Mucosa of gallbladder (tissue), 1 donor: ENCODE measurements around the gene GSTA5. TPM values are rescaled to one million over a fixed set of nuclear protein-coding genes. Genes with fewer than 3 reads are reported as not detected.
A peak's percentile ranks its signal among the peaks of the same experiment; 100 is the strongest.
"Not testable (repeated sequence)": the region's sequence is repeated elsewhere in the genome, so short reads cannot be mapped to it uniquely, and the experiment has no call there.

Experiments used
- DNase-seq: peaks from one replicate; pipeline ENCODE4 v3.0.0-alpha.2; 2020; ENCODE audit warnings: low spot score
- total RNA-seq: library from RNA; stranded (reverse); gene quantifications from one replicate; pipeline ENCODE4 v1.2.1, GENCODE V29; 2021
- donor health status: DM: no; HTN: no; CAD: no.

GSTA5 gene
- total RNA-seq, 1 donor from 2014 or later, result not detected

GRCh38 chr6:52834481-52834880 lies 6.1 kb downstream of the GSTA5 start:
- DNase-seq, result no peak

DNA sequence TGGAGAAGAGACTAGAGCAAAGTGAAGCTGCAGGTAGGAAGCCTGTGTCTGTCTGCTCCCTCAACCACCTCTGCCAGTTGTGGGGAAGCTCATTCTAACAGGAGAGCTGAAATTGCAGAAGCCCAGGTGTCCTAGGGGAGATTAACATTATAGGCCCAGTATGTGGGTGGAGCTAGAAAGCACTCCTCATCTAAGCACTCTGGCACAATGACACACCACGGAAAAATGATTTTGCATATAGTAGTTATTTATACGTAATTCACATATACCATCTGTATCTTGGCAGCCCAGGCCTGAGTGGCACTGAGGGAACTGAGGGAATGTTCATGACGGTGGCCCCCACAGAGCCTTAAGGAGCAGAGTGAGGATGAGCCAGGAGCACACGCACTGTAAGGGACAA lies 9.7 kb downstream of the GSTA5 start:
- DNase-seq, result not testable (repeated sequence)

DNA sequence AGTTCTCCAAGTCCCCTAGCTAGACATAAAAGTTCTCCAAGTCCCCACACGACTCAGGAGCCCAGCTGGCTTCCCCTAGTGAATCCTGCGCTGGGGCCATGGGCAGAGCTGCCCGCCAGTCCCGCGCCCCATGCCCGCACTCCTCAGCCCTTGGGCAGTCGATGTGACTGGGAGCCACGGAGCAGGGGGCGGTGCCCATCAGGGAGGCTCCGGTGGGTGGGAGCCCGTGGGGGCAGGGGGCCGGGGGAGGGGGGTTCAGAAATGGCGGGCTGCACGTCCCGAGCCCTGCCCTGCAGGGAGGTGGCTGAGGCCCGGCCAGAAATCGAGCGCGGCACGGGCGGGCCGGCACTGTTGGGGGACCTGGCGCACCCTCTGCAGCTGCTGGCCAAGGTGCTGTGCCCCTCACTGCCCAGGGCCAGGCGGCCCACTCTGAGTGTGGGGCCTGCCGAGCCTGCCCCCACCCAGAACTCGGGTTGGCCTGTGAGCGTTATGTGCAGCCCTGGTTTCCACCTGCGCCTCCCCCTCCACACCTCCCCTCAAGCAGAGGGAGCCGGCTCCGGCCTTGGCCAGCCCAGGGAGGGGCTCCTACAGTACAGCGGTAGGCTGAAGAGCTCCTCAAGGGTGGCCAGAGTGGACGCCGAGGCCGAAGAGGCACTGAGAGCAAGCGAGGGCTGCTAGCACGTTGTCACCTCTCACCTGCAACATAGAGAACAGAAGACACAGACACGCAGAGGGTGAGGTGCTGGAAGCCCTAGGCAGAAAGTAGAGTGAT lies 11.4 kb downstream of the GSTA5 start:
- DNase-seq, result no peak

DNA sequence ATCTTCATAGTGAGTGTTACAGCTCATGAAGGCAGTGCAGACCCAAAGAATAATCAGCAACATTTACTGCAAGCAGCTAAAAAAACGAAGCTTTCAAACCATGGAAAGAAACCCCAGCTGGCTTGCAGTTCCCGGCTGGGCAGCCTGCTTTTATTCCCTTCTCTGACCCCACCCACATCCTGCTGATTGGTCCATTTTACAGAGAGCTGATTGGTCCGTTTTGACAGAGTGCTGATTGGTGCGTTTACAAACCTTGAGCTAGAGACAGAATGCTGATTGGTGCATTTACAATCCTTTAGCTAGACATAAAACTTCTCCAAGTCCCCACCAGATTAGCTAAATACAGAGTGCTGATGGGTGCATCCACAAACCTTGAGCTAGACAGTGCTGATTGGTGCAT lies 12.0 kb downstream of the GSTA5 start:
- DNase-seq, result not testable (repeated sequence)

DNA sequence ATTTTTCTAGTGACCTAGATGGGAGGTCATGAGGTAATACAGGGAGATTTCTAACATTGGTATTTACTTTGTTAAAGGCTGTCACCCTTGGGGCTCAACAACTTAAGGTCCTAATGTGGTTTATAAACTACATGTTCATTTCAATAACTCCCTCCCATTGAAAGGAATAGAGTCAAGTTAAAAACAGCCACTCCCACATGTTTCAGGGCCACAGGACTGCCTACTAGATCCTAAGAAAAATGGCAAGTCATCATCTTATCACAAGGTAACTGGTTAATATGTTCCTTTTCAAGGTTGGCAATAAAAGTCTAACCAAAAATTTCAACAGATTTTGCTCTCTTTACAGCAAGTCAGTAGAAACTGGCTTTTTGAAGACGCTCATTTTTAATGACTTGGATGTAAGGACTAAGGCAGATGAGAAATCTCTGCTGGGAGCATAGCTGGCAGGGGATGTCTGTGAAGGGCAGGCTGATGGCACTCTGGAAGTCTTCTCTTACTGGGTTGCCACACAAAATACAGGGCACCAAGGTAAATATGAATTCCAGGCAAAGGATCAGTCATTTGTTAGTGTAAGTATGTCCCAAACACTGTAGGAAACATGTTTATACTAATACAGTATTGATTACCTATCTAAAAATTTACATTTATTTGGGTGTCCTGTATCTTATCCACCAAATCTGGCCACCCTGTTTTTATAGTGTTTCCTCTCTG lies 13.4 kb downstream of the GSTA5 start:
- DNase-seq, result not testable (repeated sequence)

GRCh38 chr6:52826513-52826912 lies 14.1 kb downstream of the GSTA5 start:
- DNase-seq, result no peak

GRCh38 chr6:52825900-52826459 lies 14.6 kb downstream of the GSTA5 start:
- DNase-seq, result not testable (repeated sequence)

DNA sequence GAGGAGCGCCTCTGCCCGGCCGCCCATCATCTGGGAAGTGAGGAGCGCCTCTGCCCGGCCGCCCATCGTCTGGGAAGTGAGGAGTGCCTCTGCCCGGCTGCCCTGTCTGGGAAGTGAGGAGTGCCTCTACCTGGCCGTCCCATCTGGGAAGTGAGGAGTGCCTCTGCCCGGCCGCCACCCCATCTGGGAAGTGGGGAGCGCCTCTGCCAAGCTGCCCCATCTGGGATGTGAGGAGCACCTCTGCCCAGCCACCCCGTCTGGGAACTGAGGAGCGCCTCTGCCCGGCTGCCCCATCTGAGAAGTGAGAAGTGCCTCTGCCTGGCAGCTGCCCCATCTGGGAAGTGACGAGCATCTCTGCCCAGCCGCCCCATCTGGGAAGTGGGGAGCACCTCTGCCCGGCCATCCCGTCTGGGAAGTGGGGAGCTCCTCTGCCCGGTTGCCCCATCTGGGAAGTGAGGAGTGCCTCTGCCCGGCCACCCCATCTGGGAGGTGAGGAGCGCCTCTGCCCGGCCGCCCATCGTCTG lies 15.3 kb downstream of the GSTA5 start:
- not testable (repeated sequence) for DNase-seq

- no peak for DNase-seq
Measured at GRCh38 chr6:52821842-52822241, 18.8 kb downstream of the GSTA5 start.

DNA sequence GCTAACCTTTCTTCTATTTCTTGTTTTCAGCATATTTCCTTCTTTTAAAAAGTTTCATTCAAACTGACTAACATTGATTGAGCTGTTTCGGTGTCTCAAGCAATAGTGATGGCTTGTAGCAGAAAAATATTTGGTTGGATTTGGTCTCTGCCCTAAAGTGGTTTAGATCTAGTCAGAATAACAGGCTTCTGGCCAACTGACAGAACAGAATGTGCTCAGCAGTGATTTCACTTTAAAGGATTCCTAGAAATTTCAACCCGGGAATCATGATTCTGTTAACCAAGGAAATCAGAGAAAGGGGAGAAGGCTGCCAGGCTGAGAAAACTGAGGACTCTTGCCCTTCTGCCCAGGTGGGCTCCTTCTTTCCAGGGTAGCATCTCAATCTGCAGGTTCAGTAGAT lies 20.4 kb downstream of the GSTA5 start:
- DNase-seq, result no peak

- DNase-seq, result peak; percentile 52
Measured at GRCh38 chr6:52815167-52816092, 25.2 kb downstream of the GSTA5 start.

DNA sequence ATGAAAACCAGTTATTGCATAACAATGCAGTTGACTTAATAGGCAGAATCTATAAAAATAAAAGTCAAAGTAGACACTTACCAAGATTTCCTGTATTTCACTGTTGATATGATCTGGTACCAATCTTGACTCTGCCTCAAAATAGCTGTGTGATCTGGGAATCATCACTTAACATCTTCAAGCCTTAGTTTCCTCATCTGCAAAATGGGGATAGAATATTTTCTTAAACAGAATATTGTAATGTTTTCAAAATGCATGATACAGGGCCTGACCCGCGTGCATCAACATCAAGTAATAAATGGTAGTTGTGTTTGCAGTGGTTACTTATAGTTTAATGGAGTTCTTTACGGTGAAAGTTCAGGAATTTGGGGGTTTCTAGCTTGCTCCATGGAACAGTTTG lies 26.1 kb downstream of the GSTA5 start:
- not testable (repeated sequence) for DNase-seq

GRCh38 chr6:52809777-52810176 lies 30.8 kb downstream of the GSTA5 start:
- DNase-seq, result not testable (repeated sequence)

DNA sequence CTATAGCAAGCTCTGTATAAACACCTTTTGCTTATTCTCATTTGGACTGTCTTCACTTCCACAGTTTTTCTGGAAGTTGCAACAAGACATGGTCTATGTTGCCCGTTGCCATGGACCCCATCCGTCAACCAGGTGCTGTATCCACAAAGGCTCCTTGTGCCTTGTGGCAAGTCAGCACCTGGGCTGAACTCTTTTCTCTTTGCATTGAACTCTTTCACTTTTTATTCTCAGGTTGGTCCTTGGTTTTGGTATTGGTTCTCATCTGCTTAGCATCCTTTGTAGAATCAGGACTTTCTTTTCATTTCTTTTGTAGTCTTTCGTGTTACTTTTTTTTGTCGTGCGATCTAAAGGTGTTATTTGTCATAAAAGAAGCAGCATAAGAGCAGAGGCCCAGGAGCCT lies 32.0 kb downstream of the GSTA5 start:
- DNase-seq, result no peak

DNA sequence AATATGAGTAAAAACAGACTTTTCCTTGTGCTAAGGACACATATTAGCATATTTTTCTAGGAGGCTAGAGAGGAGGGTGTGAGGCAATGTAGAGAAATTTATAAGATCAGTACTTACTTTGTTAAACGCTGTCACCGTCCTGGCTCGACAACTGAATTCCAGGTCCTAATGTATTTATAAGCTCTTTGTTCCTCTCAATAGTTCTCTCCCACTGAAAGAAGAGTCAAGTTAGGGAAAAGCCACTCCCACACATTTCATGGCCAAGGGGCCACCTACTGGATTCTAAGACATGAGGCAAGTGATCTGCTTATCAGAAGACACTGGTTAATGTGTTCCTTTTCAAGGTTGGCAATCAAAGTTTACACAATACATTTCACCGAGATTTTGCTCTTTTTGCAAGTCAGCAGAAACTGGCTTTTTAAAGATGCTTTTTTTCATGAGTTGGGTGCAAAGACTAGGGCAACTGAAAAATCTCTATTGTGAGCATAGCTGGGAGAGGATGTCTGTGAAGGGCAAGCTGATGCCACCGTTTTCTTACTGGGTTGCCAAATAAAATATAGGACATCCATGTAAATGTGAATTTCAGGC lies 36.9 kb downstream of the GSTA5 start, which contains the start of gene GSTA1:
Gene GSTA1 (minus strand): TSS at position 149 of the 588 bp plus-strand sequence. CDS start 4,549 bp downstream, outside the sequence.
- DNase-seq, result peak; percentile 52

- no peak for DNase-seq
Measured at GRCh38 chr6:52802806-52803205, 37.8 kb downstream of the GSTA5 start.

DNA sequence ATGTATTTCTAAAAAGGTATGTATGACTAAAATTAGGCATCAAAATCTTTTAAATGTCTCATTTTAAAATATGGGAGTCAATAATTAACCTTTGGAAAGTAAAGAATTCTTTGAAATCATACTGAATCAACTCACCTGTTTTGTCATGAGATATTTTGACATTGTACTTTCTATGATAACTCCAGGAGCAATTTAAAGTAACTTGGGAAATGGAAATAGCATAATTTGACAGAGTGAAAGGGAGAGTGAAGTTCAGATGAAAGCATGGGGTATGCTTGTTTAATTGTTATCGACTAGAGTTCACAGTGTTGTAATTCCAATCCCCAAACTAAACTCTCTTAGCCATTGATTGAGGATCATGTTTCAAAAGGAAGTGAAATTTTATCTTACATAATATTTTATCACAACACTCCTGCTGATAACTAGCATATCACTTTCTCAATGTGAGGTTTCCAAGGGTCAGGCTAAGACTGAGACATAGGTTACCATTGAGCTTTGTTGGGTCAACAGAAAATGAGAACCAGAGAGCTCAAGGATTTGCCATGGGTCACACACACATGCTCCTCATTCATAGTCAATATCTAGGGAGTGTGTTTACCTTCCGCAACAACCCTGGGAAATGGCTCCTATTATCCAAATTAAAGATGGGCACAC lies 39.3 kb downstream of the GSTA5 start:
- peak; percentile 22 for DNase-seq

DNA sequence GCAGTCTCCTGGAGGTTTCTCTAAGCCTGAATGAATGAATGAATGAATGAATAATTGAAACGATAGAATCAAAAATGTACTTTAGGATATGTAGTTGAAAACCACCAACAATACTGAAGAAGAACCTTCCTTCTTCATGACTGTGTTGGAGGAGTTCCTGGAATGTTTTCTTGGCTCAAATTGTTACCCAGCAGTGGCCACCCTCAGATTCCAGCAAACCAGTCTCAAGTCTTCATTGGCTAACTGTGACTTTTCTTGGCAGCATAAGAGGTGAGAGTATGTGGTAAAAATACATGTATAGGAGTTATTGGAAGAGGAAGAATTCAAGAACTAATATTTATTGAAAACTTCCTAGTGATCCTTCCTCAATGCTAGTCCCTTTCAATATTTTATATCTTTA lies 41.3 kb downstream of the GSTA5 start:
- not testable (repeated sequence) for DNase-seq

- not testable (repeated sequence) for DNase-seq
Measured at GRCh38 chr6:52794366-52794765, 46.2 kb downstream of the GSTA5 start.

DNA sequence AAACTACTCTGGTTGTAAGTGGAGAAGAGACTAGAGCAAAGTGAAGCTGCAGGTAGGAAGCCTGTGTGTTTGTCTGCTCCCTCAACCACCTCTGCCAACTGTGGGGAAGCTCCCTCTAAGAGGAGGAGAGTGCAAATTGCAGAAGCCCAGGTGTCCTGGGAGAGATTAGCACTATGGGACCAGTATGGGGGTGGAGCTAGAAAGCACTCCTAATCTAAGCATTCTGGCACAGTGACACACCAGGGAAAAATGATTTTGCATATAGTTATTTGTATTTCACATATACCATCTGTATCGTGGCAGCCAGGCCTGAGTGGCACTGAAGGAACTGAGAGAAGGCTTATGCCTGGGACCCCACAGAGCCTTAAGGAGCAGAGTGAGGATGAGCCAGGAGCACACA lies 49.8 kb downstream of the GSTA5 start:
- DNase-seq, result no peak
